OCI-LY3 (cell line): ENCODE results near the gene MANSC4.

Experiments
- H2AFZ ChIP-seq: fragments of 200-600, 300-600 bp; shearing (Covaris generic); 2 replicates; pipeline ENCODE4 v1.6.0; 2014; ENCODE audit warnings: antibody characterized with exemption, low read depth, low read length
- H3K27ac ChIP-seq: fragments of 200-600, 300-600 bp; sonication (generic); 2 replicates; pipeline ENCODE4 v1.5.1; 2014; ENCODE audit warnings: mild to moderate bottlenecking, low read length, moderate library complexity, mixed read lengths
- H3K27me3 ChIP-seq: fragments of 200-600, 300-600 bp; sonication (generic); 2 replicates; pipeline ENCODE4 v1.6.1; 2014; ENCODE audit warnings: low read depth, low read length, mixed read lengths
- H3K36me3 ChIP-seq: fragments of 200-600, 300-600 bp; sonication (generic); replicated peaks from 2 replicates; pipeline ENCODE3; 2014; ENCODE audit warnings: low read depth, low read length, mixed read lengths
- H3K4me1 ChIP-seq: fragments of 300-600, 200-600 bp; sonication (generic); 2 replicates; pipeline ENCODE4 v1.6.1; 2014; ENCODE audit warnings: low read length, mixed read lengths
- H3K4me2 ChIP-seq: fragments of 200-600, 300-600 bp; sonication (generic); 2 replicates; pipeline ENCODE4 v1.6.1; 2014; ENCODE audit warnings: low read length, mixed read lengths
- H3K4me3 ChIP-seq: fragments of 300-600, 200-600 bp; sonication (generic); 2 replicates; pipeline ENCODE4 v1.5.1; 2014; ENCODE audit warnings: antibody characterized with exemption, mild to moderate bottlenecking, low read length, moderate library complexity
- H3K79me2 ChIP-seq: fragments of 300-600, 200-600 bp; shearing (Covaris generic); 2 replicates; pipeline ENCODE4 v1.6.1; 2014; ENCODE audit warnings: mild to moderate bottlenecking, low read length, mixed read lengths
- H3K9ac ChIP-seq: fragments of 300-600, 200-600 bp; shearing (Covaris generic); 2 replicates; pipeline ENCODE4 v1.6.0; 2014; ENCODE audit warnings: mild to moderate bottlenecking, low read length, moderate library complexity
- H3K9me3 ChIP-seq: fragments of 200-600, 300-600 bp; shearing (Covaris generic); 2 replicates; pipeline ENCODE4 v1.6.1; 2014; ENCODE audit warnings: low read length, mixed read lengths; ENCODE audit not compliant: insufficient read depth
- H4K20me1 ChIP-seq: fragments of 200-600, 300-600 bp; sonication (generic); 2 replicates; pipeline ENCODE4 v1.6.1; 2016; ENCODE audit warnings: low read length, mixed read lengths; ENCODE audit not compliant: insufficient read depth
- CTCF ChIP-seq: fragments of 200-600, 300-600 bp; sonication (generic); IDR thresholded peaks from 2 replicates; pipeline ENCODE4 v1.5.1; 2014; ENCODE audit warnings: antibody characterized with exemption, low read length, low read depth
- EZH2phosphoT487 ChIP-seq: fragments of 200-600 bp; shearing (Covaris generic); IDR thresholded peaks from 2 replicates; pipeline ENCODE4 v1.6.1; 2018; ENCODE audit warnings: antibody characterized with exemption, mixed run types, low read depth

MANSC4 gene

GRCh38 chr12:27771481-27772327 lies 8.3 kb downstream of the MANSC4 start:
- H3K9me3 ChIP-seq = no peaks in the 10 kb centered on the region
- no peak overlapping the region for H3K4me2 ChIP-seq
- no peaks in the 10 kb centered on the region for H3K4me1 ChIP-seq
- no peak overlapping the region for H3K4me3 ChIP-seq
- no peaks in the 10 kb centered on the region for H4K20me1 ChIP-seq
- no peak overlapping the region for H2AFZ ChIP-seq
- no peaks in the 10 kb centered on the region for H3K79me2 ChIP-seq
- H3K9ac ChIP-seq = no peak overlapping the region
- TF ChIP-seq CTCF (no peak), EZH2phosphoT487 (no peak)
- H3K27me3 ChIP-seq = no peaks in the 10 kb centered on the region
- no peaks in the 10 kb centered on the region for H3K36me3 ChIP-seq
- no peak overlapping the region for H3K27ac ChIP-seq

GRCh38 chr12:27769142-27769673 lies 10.8 kb downstream of the MANSC4 start:
- Histone ChIP-seq H3K9me3 (no peaks in the 10 kb centered on the region), H3K4me2 (no peak overlapping the region), H4K20me1 (no peaks in the 10 kb centered on the region), H3K4me3 (no peak overlapping the region), H3K27me3 (no peaks in the 10 kb centered on the region), H3K27ac (no peak overlapping the region), H2AFZ (no peak overlapping the region), H3K36me3 (peaks cover 4% of the 10 kb centered on the region), H3K9ac (no peak overlapping the region), H3K79me2 (no peaks in the 10 kb centered on the region), H3K4me1 (no peaks in the 10 kb centered on the region)
- TF ChIP-seq CTCF (no peak), EZH2phosphoT487 (no peak)

- no peak overlapping the region for H3K9ac ChIP-seq
Observed at GRCh38 chr12:27766587-27766986, 13.4 kb downstream of the MANSC4 start.

More at GRCh38 chr12:27766587-27766986, 13.4 kb downstream of the MANSC4 start:
- Histone ChIP-seq H3K9me3 (no peaks in the 10 kb centered on the region), H2AFZ (no peak overlapping the region), H3K27ac (no peak overlapping the region), H4K20me1 (no peaks in the 10 kb centered on the region), H3K79me2 (no peaks in the 10 kb centered on the region), H3K36me3 (peaks cover 4% of the 10 kb centered on the region), H3K4me2 (no peak overlapping the region), H3K27me3 (no peaks in the 10 kb centered on the region), H3K4me3 (no peak overlapping the region), H3K4me1 (no peaks in the 10 kb centered on the region)
- TF ChIP-seq EZH2phosphoT487 (no peak), CTCF (no peak)
